AG10803 (cell line): ENCODE measurements around the gene SLC35A4.

Experiments
- DNase-seq: peaks from one replicate; pipeline ENCODE4 v3.0.0; 2010; ENCODE audit warnings: low read depth
- H3K4me3 ChIP-seq: 2 replicates; pipeline ENCODE4 v1.5.1; 2011; ENCODE audit warnings: mild to moderate bottlenecking, low read length, control low read depth
- TF ChIP-seq, protein P1 (sequence below): conservative IDR thresholded peaks from 2 replicates; pipeline ENCODE4 v1.5.1; 2011; ENCODE audit warnings: mild to moderate bottlenecking, low read length, control low read depth, inconsistent platforms

Gene SLC35A4

GRCh38 chr5:140546851-140547507 lies 17.6 kb upstream of the SLC35A4 start:
- peak overlapping the region; percentile 27 for H3K4me3 ChIP-seq
- DNase-seq = no peak
- TF ChIP-seq, protein P1, sequence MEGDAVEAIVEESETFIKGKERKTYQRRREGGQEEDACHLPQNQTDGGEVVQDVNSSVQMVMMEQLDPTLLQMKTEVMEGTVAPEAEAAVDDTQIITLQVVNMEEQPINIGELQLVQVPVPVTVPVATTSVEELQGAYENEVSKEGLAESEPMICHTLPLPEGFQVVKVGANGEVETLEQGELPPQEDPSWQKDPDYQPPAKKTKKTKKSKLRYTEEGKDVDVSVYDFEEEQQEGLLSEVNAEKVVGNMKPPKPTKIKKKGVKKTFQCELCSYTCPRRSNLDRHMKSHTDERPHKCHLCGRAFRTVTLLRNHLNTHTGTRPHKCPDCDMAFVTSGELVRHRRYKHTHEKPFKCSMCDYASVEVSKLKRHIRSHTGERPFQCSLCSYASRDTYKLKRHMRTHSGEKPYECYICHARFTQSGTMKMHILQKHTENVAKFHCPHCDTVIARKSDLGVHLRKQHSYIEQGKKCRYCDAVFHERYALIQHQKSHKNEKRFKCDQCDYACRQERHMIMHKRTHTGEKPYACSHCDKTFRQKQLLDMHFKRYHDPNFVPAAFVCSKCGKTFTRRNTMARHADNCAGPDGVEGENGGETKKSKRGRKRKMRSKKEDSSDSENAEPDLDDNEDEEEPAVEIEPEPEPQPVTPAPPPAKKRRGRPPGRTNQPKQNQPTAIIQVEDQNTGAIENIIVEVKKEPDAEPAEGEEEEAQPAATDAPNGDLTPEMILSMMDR = no peak

GRCh38 chr5:140547508-140548299 lies 16.9 kb upstream of the SLC35A4 start, which contains the start of gene EIF4EBP3:
EIF4EBP3 (plus strand) TSS chr5:140547662; CDS start chr5:140547738, 76 bp downstream.
- TF ChIP-seq, protein P1 = peak; percentile 61
- DNase-seq = peak; percentile 95
- H3K4me3 ChIP-seq = peak within 1 kb of the TSS; percentile 61

GRCh38 chr5:140548300-140548688 lies 16.3 kb upstream of the SLC35A4 start:
- peak overlapping the region; percentile 61 for H3K4me3 ChIP-seq
- DNase-seq = no peak
- TF ChIP-seq, protein P1 = no peak

DNA sequence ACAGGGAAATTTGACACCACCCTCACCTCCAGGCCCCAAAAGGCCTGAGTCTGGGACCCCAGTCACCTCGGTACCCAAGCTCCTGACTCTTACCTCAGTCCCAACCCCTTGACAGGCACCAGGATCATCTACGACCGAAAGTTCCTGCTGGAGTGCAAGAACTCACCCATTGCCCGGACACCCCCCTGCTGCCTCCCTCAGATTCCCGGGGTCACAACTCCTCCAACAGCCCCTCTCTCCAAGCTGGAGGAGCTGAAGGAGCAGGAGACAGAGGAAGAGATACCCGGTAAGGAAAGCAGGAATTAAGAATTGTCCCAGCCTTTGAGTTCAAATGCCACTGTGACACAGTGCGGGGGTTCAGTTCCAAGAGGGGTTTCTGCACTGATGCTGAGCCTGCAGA lies 15.8 kb upstream of the SLC35A4 start:
- DNase-seq = no peak
- TF ChIP-seq, protein P1 = no peak
- no peak overlapping the region for H3K4me3 ChIP-seq

DNA sequence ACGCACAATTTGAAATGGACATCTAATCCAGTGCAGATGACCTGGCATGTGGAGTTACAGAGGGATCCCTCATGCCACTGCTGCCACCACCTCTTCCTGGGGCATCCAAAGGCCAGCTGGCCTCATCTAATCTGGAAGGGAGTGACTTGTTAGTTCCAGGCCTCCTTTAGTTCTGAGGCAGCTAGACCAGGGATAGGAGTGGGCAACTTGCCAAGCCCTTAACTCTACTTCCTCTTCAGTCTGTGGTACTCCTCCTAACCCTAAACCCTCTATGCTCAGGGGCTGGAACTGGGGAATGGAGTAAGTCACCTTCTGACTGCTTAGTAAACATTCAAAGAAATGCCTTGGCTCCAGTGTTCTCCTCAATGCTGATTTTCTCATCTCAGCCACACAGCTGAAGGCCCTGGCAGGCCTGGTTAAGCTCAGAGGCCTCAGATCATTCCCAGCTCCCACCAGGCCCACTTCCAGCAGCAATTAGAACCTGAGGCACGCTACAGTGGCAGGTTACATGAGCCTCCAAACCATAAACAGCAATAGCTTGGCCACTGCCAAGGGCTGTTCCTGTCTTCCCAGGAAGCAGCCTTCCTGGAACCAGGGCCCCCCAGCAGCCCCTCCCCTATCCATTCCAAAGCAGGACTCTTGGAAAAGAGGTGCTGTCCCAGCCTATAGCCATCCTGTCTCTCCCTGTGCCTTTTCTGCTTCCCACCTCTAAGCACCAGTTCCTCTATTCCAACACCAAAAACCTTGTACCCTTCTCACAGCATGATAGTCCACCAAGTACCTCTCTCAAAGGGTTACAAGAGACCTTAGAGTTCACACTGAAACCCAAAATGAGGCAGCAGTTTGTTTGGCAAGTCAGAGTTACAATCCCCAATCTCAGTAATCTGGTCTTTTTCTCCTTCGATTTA lies 15.1 kb upstream of the SLC35A4 start:
- TF ChIP-seq, protein P1 = no peak
- H3K4me3 ChIP-seq = no peak overlapping the region
- peak; percentile 38 for DNase-seq

DNA sequence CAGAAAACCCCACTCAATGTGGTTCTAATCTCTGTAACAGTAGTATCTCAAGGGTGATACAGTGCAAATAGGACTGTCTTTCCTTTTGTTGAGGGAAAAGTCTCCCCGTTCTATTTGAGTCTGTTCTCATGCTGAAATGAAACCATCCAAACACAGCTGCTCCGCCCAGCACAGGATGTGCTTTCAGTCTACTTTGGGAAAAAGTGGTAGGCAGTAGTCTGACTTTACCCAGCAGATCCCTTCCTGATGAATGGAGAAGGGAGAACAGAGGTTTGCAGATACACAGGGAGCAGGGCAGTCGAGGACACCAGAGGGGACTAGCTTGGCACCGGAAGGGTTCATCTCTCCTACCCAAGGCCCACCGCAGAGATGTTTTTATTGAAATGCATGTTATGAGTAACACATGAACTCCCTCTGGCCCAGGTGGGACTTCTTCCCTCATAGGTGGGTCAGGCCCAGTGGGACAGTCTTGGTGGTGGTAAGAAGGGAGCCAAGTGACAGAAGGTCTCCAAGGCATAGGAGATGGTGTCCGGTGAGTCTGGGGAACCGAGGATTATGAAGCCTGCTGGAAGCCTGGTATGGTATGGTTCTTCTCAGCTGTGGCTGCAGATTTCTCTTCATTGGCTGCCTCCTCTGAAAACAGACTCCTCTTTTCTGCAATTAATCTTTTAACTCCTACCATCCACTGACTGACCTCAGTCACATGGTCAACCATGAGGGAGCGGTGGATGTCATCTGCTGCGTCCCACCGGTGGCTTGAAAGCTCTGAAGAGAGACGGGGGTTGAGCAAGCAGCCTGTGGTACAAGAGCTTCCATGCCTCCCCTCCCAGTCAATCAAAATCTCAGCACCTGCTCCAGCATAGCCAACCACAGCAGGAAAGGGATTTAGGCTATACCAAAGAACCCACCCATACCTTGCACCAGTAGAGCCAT lies 14.2 kb upstream of the SLC35A4 start:
- no peak overlapping the region for H3K4me3 ChIP-seq
- DNase-seq = no peak
- TF ChIP-seq, protein P1 = no peak
